Suprapubic skin (tissue), 4 donors: ENCODE results near the gene CLMN.

ENCODE experiments used
- CTCF ChIP-seq, 2 donors: fragments of 200-600 bp in 1 of 2; fragments of 450-650 bp in 1 of 2; sonication (generic) in 1 of 2; IDR thresholded peaks; one replicate each; pipeline ENCODE4 v1.5.1; 2016 to 2019; ENCODE audit warnings: antibody characterized with exemption in 2 of 2, mild to moderate bottlenecking in 1 of 2, moderate library complexity in 1 of 2
- EP300 ChIP-seq: sonication (generic); formaldehyde crosslinking; IDR thresholded peaks from one replicate; pipeline ENCODE4 v1.6.1; 2017; ENCODE audit warnings: antibody characterized with exemption
- POLR2AphosphoS5 ChIP-seq, 3 donors: sonication (generic); formaldehyde crosslinking; IDR thresholded peaks; one replicate each; pipeline ENCODE4 v1.6.1; 2017; ENCODE audit warnings: antibody characterized with exemption in 3 of 3

GRCh38 chr14:95196826-95197545, 122.7 kb downstream of the CLMN start:
- TF ChIP-seq CTCF (IDR thresholded peaks at IDR 0.05) (no peak), EP300 (no peak), POLR2AphosphoS5 (IDR thresholded peaks at IDR 0.05) (no peak)
